Right lobe of liver (tissue), 4 donors: Measurements from ENCODE around the gene GPM6B.

Source experiments
- CTCF ChIP-seq, 4 donors: fragments of 200-600 bp in 3 of 4; fragments of 450-650 bp in 1 of 4; IDR thresholded peaks; one replicate each; pipeline versions ENCODE4 v1.5.1 to v1.8.0; 2016 to 2022; ENCODE audit warnings: antibody characterized with exemption in 4 of 4, mild to moderate bottlenecking in 2 of 4
- POLR2A ChIP-seq: fragments of 450-650 bp; IDR thresholded peaks from one replicate; pipeline ENCODE4 v1.6.1; 2017; ENCODE audit warnings: antibody characterized with exemption, mild to moderate bottlenecking
- donor health status: DM: no; HTN: no; CAD: no.
- donor health status: DM: no; HTN: no; CAD: no.
- donor health status: DM: no; HTN: yes; CAD: no.

DNA sequence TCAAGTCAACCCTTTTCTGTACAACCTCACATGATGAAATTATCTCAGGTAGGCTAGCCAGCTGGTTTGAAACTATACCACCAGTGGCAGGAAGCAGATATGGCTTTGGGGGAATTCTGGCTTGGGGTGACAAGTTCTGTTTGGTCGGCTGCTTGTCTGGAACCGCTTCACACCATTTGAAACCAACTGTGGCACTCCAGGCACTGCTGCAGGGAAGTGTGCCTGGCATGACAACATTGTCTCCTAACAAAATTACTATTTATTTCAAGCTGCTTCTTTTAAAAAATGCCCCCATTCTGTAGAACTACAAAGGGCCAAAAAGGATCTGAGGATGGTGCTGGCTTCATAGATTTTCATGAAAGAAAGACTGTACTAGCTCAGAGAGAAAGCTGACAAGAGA, 37.1 kb upstream of the GPM6B start:
- no peak for TF ChIP-seq CTCF (IDR thresholded peaks at IDR 0.05)
- TF ChIP-seq POLR2A = no peak
